GM23248 (cell line): ENCODE data around the gene CUL3.

ENCODE experiments used
- EZH2 ChIP-seq: fragments of 200-600 bp; sonication (generic); IDR thresholded peaks from 2 replicates; pipeline ENCODE4 v1.6.1; 2018; ENCODE audit warnings: antibody characterized with exemption, mild to moderate bottlenecking; ENCODE audit not compliant: insufficient read depth, poor library complexity, severe bottlenecking
- EZH2phosphoT487 ChIP-seq: fragments of 200-600 bp; sonication (generic); IDR thresholded peaks from 2 replicates; pipeline ENCODE4 v1.6.1; 2018; ENCODE audit warnings: antibody characterized with exemption, moderate library complexity, mild to moderate bottlenecking, low read depth; ENCODE audit not compliant: insufficient read depth

GRCh38 chr2:224461391-224461790 is 123.8 kb downstream of the CUL3 start:
- TF ChIP-seq EZH2, result no peak
- no peak for TF ChIP-seq EZH2phosphoT487
